ENCODE results near the gene PPIL1. TPM values are rescaled to one million over a fixed set of nuclear protein-coding genes. Genes with fewer than 3 reads are reported as not detected.

PPIL1 gene
- total and polyA plus RNA-seq, 7 donors, result 13.2 to 28.0 (median 17.4) TPM

- Histone ChIP-seq H3K9me3 (no peaks in the 10 kb centered on the region), H3K36me3 (no peaks in the 10 kb centered on the region), H3K27ac (no peak overlapping the region), H3K4me3 (no peak overlapping the region), H3K4me1 (peaks cover 0 to 20% (median 18%) of the 10 kb centered on the region in 4 donors), H3K27me3 (peaks cover 0 to 8% (median 8%) of the 10 kb centered on the region in 3 donors)
- 69% methylated on average over 17 of the region's 17 CpGs for WGBS, 2 donors
- TF ChIP-seq EP300 (IDR thresholded peaks at IDR 0.05), result no peak
- DNase-seq, result no peak
- intact Hi-C loops (cut with DNase I), result no loop called here
These were observed 39.8 kb downstream of the PPIL1 start for GRCh38 chr6:36834576-36835341.

- no peaks in the 10 kb centered on the region for H3K9me3 ChIP-seq
- H3K4me3 ChIP-seq, result no peak overlapping the region
- 92 to 93% methylated on average over 7 of the region's 7 CpGs for WGBS, 2 donors
- no peaks in the 10 kb centered on the region for H3K36me3 ChIP-seq
- H3K27ac ChIP-seq, result no peak overlapping the region
- TF ChIP-seq EP300 (IDR thresholded peaks at IDR 0.05) (no peak), POLR2AphosphoS5 (IDR thresholded peaks at IDR 0.05) (no peak), POLR2A (IDR thresholded peaks at IDR 0.05) (no peak), CTCF (IDR thresholded peaks at IDR 0.05) (no peak)
- H3K4me1 ChIP-seq, result peaks cover 0 to 16% (median 12%) of the 10 kb centered on the region in 4 donors
- intact Hi-C loops (cut with DNase I), result no loop called here
- no peaks in the 10 kb centered on the region for H3K27me3 ChIP-seq
- no peak for DNase-seq
These were observed 41.3 kb downstream of the PPIL1 start for GRCh38 chr6:36833182-36833789.

GRCh38 chr6:36832313-36832712, 42.3 kb downstream of the PPIL1 start:
- no peaks in the 10 kb centered on the region for H3K36me3 ChIP-seq
- 95% methylated on average over 5 of the region's 5 CpGs for WGBS, 2 donors
- no peaks in the 10 kb centered on the region for H3K27me3 ChIP-seq
- TF ChIP-seq EP300 (IDR thresholded peaks at IDR 0.05) (no peak), POLR2A (IDR thresholded peaks at IDR 0.05) (no peak), POLR2AphosphoS5 (IDR thresholded peaks at IDR 0.05) (no peak), CTCF (IDR thresholded peaks at IDR 0.05) (no peak)
- intact Hi-C loops (cut with DNase I), result no loop called here
- H3K27ac ChIP-seq, result no peak overlapping the region
- no peaks in the 10 kb centered on the region for H3K9me3 ChIP-seq
- H3K4me1 ChIP-seq, result peaks cover 0 to 19% (median 12%) of the 10 kb centered on the region in 4 donors
- no peak overlapping the region for H3K4me3 ChIP-seq
- no peak for DNase-seq

GRCh38 chr6:36830577-36830976, 44.0 kb downstream of the PPIL1 start:
- no peaks in the 10 kb centered on the region for H3K36me3 ChIP-seq
- H3K4me1 ChIP-seq, result peaks cover 0 to 21% (median 12%) of the 10 kb centered on the region in 4 donors
- no peak for TF ChIP-seq POLR2A (IDR thresholded peaks at IDR 0.05)
- DNase-seq, result no peak
- H3K27me3 ChIP-seq, result no peaks in the 10 kb centered on the region
- 73 to 81% methylated on average over 2 of the region's 2 CpGs for WGBS, 2 donors
- no peaks in the 10 kb centered on the region for H3K9me3 ChIP-seq
- intact Hi-C loops (cut with DNase I), result no loop called here
- H3K27ac ChIP-seq, result peak overlapping the region in 3 of 4 donors; percentile 34 to 51 (median 38)
- no peak overlapping the region for H3K4me3 ChIP-seq

GRCh38 chr6:36829919-36830544, 44.6 kb downstream of the PPIL1 start:
- DNase-seq, result peak; percentile 92
- Histone ChIP-seq H3K4me3 (no peak overlapping the region), H3K9me3 (no peaks in the 10 kb centered on the region), H3K36me3 (no peaks in the 10 kb centered on the region), H3K27me3 (no peaks in the 10 kb centered on the region), H3K4me1 (peaks cover 0 to 21% (median 12%) of the 10 kb centered on the region in 4 donors), H3K27ac (peak overlapping the region in 3 of 4 donors; percentile 34 to 51 (median 38))
- no peak for TF ChIP-seq POLR2AphosphoS5 (IDR thresholded peaks at IDR 0.05)
- TF ChIP-seq POLR2A (IDR thresholded peaks at IDR 0.05), result no peak
- no peak for TF ChIP-seq CTCF (IDR thresholded peaks at IDR 0.05)
- no peak for TF ChIP-seq EP300 (IDR thresholded peaks at IDR 0.05)
- intact Hi-C loops (cut with DNase I), result no loop called here
- WGBS, 2 donors, result 16 to 57% methylated on average over 11 of the region's 11 CpGs

Data from sigmoid colon (tissue), 7 donors.